22Rv1 (cell line): ENCODE measurements around the gene MFSD2B.

Source experiments
- H3K27ac ChIP-seq: fragments of 450-650 bp; 2 replicates; pipeline ENCODE4 v1.5.1; 2017
- ZFX ChIP-seq: fragments of 450-650 bp; IDR thresholded peaks from 2 replicates; pipeline ENCODE4 v1.6.1; 2017; ENCODE audit warnings: antibody characterized with exemption, borderline replicate concordance
- TF ChIP-seq, protein P1 (sequence below): fragments of 450-650 bp; IDR thresholded peaks from 2 replicates; pipeline ENCODE4 v1.5.1; 2017; ENCODE audit warnings: mild to moderate bottlenecking

Gene MFSD2B

DNA sequence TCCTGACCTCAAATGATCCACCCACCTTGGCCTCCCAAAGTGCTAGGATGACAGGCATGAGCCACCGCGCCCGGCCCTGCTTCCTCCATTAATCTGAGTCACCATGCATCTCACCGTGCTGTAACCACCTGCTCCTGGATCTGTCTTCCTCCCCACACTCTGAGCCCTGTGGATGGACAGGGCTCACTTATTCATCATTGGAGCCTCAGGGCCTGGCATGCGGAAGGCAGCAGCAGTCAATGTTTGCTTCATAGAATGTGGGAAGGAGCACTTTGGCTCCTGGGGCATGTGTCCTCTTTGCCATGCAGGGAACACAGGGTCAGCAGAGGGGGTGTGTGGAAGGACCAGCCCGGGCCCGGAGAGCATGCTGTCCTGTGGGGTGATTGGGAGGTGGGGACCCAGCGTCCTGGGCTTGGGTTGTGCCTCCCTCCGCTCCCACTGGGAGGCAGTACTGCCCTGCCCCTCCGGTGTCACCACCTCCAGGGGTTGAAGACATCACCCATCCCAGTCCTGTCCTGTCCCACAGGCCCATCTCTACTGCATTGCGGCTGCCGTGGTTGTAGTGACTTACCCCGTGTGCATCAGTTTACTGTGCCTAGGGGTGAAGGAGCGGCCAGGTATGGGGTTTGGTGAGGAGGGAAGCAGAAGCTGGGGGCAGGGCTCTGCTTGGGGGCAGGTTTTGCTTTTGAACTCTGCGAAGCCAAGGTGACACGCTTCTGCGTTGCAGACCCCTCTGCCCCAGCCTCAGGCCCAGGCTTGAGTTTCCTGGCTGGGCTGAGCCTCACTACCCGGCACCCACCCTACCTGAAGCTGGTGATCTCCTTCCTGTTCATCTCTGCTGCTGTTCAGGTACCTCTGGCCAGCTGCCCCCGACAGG, 11.5 kb downstream of the MFSD2B start:
- no peak overlapping the region for H3K27ac ChIP-seq
- TF ChIP-seq, protein P1, sequence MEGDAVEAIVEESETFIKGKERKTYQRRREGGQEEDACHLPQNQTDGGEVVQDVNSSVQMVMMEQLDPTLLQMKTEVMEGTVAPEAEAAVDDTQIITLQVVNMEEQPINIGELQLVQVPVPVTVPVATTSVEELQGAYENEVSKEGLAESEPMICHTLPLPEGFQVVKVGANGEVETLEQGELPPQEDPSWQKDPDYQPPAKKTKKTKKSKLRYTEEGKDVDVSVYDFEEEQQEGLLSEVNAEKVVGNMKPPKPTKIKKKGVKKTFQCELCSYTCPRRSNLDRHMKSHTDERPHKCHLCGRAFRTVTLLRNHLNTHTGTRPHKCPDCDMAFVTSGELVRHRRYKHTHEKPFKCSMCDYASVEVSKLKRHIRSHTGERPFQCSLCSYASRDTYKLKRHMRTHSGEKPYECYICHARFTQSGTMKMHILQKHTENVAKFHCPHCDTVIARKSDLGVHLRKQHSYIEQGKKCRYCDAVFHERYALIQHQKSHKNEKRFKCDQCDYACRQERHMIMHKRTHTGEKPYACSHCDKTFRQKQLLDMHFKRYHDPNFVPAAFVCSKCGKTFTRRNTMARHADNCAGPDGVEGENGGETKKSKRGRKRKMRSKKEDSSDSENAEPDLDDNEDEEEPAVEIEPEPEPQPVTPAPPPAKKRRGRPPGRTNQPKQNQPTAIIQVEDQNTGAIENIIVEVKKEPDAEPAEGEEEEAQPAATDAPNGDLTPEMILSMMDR, result peak; percentile 37; the same call in 1 of the 2 replicates
- TF ChIP-seq ZFX, result no peak

DNA sequence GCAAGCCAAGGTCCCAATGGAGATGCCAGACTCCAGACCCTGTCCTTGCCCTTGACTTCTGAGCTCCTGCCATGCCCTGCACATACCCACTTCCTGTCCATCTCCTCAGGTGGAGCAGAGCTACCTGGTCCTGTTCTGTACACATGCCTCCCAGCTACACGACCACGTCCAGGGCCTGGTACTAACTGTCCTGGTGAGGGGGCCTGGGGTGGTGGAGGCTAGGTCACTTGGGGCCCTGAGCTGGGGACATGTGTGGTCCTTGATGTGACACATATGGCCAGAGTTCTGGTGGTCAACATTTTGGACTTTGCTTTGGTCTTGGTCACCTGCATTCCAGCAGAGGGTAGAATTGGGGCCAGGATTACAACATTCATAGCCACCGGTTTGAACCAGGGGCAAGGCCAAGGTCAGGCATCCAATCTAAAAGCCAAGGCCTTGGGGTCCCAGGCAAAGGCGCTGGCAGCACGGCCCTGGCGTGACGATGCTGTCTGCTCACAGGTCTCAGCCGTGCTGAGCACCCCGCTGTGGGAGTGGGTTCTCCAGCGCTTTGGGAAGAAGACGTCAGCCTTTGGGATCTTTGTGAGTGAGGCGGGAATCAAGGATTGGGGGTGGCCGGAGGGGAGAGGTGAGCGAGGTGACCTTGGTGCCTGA, 12.6 kb downstream of the MFSD2B start:
- H3K27ac ChIP-seq, result no peak overlapping the region
- TF ChIP-seq, protein P1, result no peak
- no peak for TF ChIP-seq ZFX

DNA sequence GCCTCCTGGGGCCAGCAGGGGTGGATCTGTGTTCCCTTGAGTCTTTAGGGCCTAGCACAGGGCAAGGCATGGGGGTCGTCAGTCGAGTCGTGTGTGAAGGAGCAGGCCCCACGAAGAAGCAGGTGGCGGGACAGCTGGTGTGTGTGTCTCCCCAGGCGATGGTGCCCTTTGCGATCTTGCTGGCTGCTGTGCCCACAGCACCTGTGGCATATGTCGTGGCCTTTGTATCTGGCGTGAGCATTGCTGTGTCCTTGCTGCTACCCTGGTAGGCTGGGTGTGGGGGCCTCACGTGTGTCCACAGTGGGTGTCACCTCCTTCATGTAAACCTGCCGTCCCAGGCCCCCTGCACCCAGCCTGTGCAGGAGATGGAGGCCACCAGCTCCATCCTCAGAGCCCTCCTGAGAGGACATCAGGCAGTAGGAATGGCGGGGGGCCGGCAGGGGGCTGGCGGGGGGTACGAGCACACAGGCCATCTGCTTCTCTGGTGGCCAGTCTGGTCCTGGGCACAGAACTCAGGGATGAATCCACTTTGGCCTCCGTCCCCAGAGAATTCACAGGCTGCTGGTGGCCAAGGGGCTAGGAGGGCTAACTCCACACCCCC, 13.2 kb downstream of the MFSD2B start:
- H3K27ac ChIP-seq, result no peak overlapping the region
- TF ChIP-seq, protein P1, result no peak
- no peak for TF ChIP-seq ZFX

DNA sequence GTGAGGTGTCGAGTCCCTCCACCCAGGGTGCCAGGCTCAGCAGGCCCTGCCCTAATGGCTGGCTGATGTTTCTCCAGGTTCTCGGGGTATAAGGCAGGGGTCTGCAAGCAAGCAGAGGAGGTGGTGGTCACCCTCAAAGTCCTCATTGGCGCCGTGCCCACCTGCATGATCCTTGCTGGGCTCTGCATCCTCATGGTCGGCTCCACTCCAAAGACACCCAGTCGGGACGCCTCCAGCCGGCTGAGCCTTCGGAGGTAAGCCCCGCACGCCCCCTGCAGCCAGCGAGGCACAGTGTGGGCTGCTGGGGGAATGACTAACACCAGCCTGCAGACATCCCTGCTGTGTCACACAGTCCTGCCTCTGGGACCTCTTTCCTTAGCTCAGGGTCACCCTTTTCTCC, 14.1 kb downstream of the MFSD2B start:
- TF ChIP-seq, protein P1, result no peak
- no peak for TF ChIP-seq ZFX
- no peak overlapping the region for H3K27ac ChIP-seq

DNA sequence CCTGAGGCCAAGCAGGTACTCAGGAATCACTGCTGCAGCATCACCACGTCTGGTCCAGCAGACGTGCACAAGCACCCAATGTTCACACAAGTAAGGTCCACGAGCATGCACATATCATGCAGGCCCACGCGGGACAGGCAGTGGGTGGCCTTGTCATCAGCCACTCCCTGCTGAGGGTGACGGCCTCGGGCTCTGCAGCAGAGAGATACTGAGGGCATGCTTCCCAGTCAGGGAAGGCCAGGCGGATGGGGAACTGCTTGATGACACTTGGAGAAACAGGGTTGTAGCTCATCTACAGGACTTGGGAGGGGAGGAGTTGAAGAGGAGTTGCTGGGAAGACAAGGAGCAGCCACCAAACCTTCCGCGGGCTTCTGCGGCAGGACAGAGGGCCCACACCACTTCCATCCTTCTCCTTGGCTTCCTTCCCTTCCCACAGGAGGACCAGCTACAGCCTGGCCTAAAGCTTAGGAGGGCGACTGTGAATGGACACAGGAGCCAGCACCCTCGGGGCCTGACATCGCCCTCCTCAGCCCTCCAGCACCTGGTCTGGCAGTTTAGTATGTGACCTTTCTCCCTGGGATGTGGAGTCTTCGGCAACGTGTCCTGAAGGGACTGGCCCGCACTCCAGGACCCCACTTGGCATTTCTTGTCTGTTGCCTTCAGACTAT, 15.2 kb downstream of the MFSD2B start:
- no peak overlapping the region for H3K27ac ChIP-seq
- TF ChIP-seq, protein P1, result no peak
- no peak for TF ChIP-seq ZFX

DNA sequence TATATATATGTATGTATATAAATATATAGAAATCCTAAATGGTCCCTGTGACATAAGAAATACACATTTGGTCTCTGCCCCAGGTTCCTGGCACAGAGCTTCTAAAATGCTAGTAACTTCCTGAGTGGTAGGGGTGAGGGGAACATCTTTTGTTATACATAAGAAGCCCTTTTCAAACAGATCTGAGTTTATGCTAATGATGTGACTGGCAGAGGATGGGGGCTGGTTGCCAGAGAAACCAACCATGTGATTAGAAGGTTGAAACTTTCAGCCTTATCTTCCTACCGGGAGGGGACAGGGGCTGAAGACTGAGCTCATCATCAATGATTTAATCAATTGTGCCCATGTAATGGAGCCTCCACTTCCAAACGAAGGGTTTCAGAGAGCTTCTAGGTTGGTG, 16.3 kb downstream of the MFSD2B start:
- no peak overlapping the region for H3K27ac ChIP-seq
- TF ChIP-seq, protein P1, result no peak
- TF ChIP-seq ZFX, result no peak
